ENCODE measurements around the gene COL9A2.

COL9A2 gene

GRCh38 chr1:40256401-40257084 lies 60.5 kb downstream of the COL9A2 start:
- no peak for DNase-seq

GRCh38 chr1:40255231-40255630 lies 61.9 kb downstream of the COL9A2 start:
- DNase-seq: no peak

- no peak for DNase-seq
These were observed 64.5 kb downstream of the COL9A2 start for GRCh38 chr1:40252601-40253000.

- no peak for DNase-seq
These were observed 65.6 kb downstream of the COL9A2 start for GRCh38 chr1:40251456-40251855.
